ENCODE measurements around the gene HERC2.

The HERC2 gene

GRCh38 chr15:28181366-28181765 is 140.6 kb downstream of the HERC2 start:
- TF ChIP-seq SIN3A (IDR thresholded peaks at IDR 0.05; ENCODE audit: borderline replicate concordance, insufficient read depth, low read length) (no peak), TAF1 (IDR thresholded peaks at IDR 0.05; ENCODE audit: borderline replicate concordance, insufficient read depth, low read length) (no peak), POLR2AphosphoS5 (IDR thresholded peaks at IDR 0.05; ENCODE audit: low read depth, low read length) (no peak), FOXP2 (optimal IDR thresholded peaks at IDR 0.05; ENCODE audit: borderline replicate concordance, extremely low read depth, extremely low read length, insufficient read depth) (no peak)
- TF ChIP-seq, protein P1, sequence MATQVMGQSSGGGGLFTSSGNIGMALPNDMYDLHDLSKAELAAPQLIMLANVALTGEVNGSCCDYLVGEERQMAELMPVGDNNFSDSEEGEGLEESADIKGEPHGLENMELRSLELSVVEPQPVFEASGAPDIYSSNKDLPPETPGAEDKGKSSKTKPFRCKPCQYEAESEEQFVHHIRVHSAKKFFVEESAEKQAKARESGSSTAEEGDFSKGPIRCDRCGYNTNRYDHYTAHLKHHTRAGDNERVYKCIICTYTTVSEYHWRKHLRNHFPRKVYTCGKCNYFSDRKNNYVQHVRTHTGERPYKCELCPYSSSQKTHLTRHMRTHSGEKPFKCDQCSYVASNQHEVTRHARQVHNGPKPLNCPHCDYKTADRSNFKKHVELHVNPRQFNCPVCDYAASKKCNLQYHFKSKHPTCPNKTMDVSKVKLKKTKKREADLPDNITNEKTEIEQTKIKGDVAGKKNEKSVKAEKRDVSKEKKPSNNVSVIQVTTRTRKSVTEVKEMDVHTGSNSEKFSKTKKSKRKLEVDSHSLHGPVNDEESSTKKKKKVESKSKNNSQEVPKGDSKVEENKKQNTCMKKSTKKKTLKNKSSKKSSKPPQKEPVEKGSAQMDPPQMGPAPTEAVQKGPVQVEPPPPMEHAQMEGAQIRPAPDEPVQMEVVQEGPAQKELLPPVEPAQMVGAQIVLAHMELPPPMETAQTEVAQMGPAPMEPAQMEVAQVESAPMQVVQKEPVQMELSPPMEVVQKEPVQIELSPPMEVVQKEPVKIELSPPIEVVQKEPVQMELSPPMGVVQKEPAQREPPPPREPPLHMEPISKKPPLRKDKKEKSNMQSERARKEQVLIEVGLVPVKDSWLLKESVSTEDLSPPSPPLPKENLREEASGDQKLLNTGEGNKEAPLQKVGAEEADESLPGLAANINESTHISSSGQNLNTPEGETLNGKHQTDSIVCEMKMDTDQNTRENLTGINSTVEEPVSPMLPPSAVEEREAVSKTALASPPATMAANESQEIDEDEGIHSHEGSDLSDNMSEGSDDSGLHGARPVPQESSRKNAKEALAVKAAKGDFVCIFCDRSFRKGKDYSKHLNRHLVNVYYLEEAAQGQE (IDR thresholded peaks at IDR 0.05; ENCODE audit: insufficient read depth in 1 of 2, low read depth in 2 of 2, low read length in 2 of 2): no peak

DNA sequence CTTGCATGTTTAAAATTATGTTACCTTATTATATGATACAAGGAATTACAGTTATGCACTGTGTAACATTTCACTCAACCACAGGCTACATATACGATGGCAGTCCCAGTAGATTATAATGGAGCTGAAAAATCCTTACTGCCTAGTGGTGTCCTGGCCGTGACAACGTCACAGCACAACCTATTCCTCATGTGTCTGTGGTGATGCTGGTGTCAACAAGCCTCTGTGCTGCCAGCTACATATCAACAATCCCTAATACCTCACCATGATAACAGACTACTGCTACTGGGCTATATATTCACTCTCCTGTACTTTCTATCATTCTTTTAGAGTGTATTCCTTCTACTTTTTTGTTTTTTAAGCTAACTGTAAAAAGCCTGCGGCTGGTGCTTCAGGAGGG is 142.7 kb downstream of the HERC2 start:
- TF ChIP-seq, protein P1 (IDR thresholded peaks at IDR 0.05; ENCODE audit: insufficient read depth in 1 of 2, low read depth in 2 of 2, low read length in 2 of 2): no peak
- TF ChIP-seq POLR2AphosphoS5 (IDR thresholded peaks at IDR 0.05; ENCODE audit: low read depth, low read length) (no peak), SIN3A (IDR thresholded peaks at IDR 0.05; ENCODE audit: borderline replicate concordance, insufficient read depth, low read length) (no peak), FOXP2 (optimal IDR thresholded peaks at IDR 0.05; ENCODE audit: borderline replicate concordance, extremely low read depth, extremely low read length, insufficient read depth) (no peak), TAF1 (IDR thresholded peaks at IDR 0.05; ENCODE audit: borderline replicate concordance, insufficient read depth, low read length) (no peak)

DNA sequence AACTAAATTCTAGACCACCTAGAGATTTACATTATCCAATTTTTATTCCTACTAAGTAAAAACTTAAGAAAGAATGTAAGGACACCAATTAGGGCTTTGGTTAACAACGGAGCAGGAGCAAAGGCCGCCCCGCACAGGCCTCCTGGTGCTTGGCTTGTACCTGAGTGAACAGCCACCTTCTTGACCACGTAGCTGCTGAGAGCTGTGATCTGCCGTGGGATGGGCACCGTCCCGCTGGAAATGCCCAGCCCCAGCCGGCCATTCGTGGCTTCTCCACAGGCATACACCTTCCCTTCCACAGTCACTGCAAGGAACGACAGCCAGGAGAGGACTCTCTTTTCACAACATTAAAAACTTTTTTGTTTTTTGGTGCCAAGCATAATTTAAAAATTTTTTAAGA is 143.3 kb downstream of the HERC2 start:
- TF ChIP-seq, protein P1 (IDR thresholded peaks at IDR 0.05; ENCODE audit: insufficient read depth in 1 of 2, low read depth in 2 of 2, low read length in 2 of 2): no peak
- TF ChIP-seq POLR2AphosphoS5 (IDR thresholded peaks at IDR 0.05; ENCODE audit: low read depth, low read length) (no peak), SIN3A (IDR thresholded peaks at IDR 0.05; ENCODE audit: borderline replicate concordance, insufficient read depth, low read length) (no peak), FOXP2 (optimal IDR thresholded peaks at IDR 0.05; ENCODE audit: borderline replicate concordance, extremely low read depth, extremely low read length, insufficient read depth) (no peak), TAF1 (IDR thresholded peaks at IDR 0.05; ENCODE audit: borderline replicate concordance, insufficient read depth, low read length) (no peak)

- TF ChIP-seq SIN3A (IDR thresholded peaks at IDR 0.05; ENCODE audit: borderline replicate concordance, insufficient read depth, low read length) (no peak), FOXP2 (optimal IDR thresholded peaks at IDR 0.05; ENCODE audit: borderline replicate concordance, extremely low read depth, extremely low read length, insufficient read depth) (no peak), POLR2AphosphoS5 (IDR thresholded peaks at IDR 0.05; ENCODE audit: low read depth, low read length) (no peak), TAF1 (IDR thresholded peaks at IDR 0.05; ENCODE audit: borderline replicate concordance, insufficient read depth, low read length) (no peak)
- TF ChIP-seq, protein P1 (IDR thresholded peaks at IDR 0.05; ENCODE audit: insufficient read depth in 1 of 2, low read depth in 2 of 2, low read length in 2 of 2): no peak
Measured at GRCh38 chr15:28178290-28178689, 143.7 kb downstream of the HERC2 start.

DNA sequence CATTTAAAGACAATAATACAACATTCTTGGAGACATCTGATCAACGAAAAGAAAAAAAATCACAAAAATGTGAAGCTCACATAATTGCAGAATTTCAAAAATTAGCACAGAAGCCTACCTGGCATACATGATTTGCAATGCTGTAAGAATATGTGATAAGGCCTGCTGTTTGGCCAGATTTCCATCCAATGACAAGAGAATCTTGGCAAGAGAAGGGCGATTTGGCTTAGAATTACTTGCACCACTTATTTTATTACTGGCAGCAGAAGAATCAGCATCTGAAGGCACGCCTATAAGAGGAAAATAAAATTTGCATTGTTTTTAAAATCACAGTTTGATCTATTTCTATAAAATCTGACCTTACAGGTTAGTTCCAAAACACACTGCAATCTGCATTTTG is 152.6 kb downstream of the HERC2 start:
- TF ChIP-seq TAF1 (IDR thresholded peaks at IDR 0.05; ENCODE audit: borderline replicate concordance, insufficient read depth, low read length): no peak
- no peak for TF ChIP-seq POLR2AphosphoS5 (IDR thresholded peaks at IDR 0.05; ENCODE audit: low read depth, low read length)
- TF ChIP-seq, protein P1 (IDR thresholded peaks at IDR 0.05; ENCODE audit: insufficient read depth in 1 of 2, low read depth in 2 of 2, low read length in 2 of 2): no peak
- no peak for TF ChIP-seq SIN3A (IDR thresholded peaks at IDR 0.05; ENCODE audit: borderline replicate concordance, insufficient read depth, low read length)
- TF ChIP-seq FOXP2 (optimal IDR thresholded peaks at IDR 0.05; ENCODE audit: borderline replicate concordance, extremely low read depth, extremely low read length, insufficient read depth): no peak

Data from PFSK-1 (cell line).